Head of caudate nucleus (tissue), 42 donors: ENCODE results near the gene LTB4R2.
"Not testable (repeated sequence)": the region's sequence is repeated elsewhere in the genome, so short reads cannot be mapped to it uniquely, and the experiment has no call there.

ENCODE experiments used
- DNase-seq, 42 donors: peaks; one replicate each; pipeline versions ENCODE4 v3.0.0 to v3.0.0-alpha.2; 2020 to 2021; ENCODE audit warnings: mixed read lengths in 7 of 42
- intact Hi-C: fragments of 100-400 bp; cut with DNase I; formaldehyde crosslinking; loops from one replicate; pipeline ENCODE4 v1.15.0; 2022

LTB4R2 gene

GRCh38 chr14:24354482-24354825, 44.5 kb downstream of the LTB4R2 start:
- intact Hi-C loops, DNase-seq: not testable (repeated sequence)

DNA sequence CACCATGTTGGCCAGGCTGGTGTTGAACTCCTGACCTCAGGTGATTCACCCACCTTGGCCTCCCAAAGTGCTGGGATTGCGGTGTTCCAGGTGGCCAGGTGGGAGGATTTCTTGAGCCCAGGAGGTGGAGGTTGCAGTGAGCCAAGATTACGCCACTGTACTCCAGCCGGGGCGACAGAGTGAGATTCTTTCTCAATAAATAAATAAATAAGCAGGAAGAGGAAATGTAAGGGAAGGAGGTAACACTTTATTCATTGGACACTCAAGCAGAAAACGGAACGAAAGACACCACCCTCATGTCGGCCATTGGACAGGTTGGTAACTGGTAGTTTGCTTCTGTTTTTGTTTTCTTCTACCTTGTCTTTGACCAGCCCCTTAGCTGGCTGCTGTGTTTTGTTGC, 45.1 kb downstream of the LTB4R2 start:
- DNase-seq = no peak
- intact Hi-C loops = no loop called here

DNA sequence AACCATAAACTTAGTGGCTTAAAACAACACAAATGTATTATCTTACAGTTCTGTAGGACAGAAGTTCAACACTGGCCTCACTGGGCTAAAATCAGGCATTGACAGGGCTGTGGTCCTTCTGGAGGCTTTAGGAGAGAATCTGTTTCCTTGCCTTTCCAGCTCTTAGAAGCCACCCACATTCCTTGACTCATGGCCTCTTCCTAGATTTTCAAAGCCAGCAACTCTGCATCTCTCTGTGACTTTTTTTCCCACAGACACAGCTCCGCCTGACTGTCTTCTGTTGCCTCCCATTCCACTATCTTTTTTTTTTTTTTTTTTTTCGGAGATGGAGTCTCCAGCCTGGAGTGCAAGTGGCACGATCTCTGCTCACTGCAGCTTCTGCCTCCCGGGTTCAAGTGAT, 46.3 kb downstream of the LTB4R2 start:
- DNase-seq = no peak
- intact Hi-C loops = no loop called here

- intact Hi-C loops = no loop called here
- no peak for DNase-seq
Observed at GRCh38 chr14:24360281-24360680, 50.3 kb downstream of the LTB4R2 start.

- DNase-seq = no peak
- intact Hi-C loops = no loop called here
Observed at GRCh38 chr14:24361326-24361725, 51.4 kb downstream of the LTB4R2 start.
